GM19238 (cell line): Measurements from ENCODE around the gene TIMM21.

Experiments
- DNase-seq: peaks from one replicate; pipeline ENCODE4 v3.0.0; 2011; ENCODE audit warnings: low spot score; ENCODE audit not compliant: insufficient read length

Gene TIMM21

GRCh38 chr18:74146756-74147155 is 1.6 kb upstream of the TIMM21 start:
- no peak for DNase-seq

DNA sequence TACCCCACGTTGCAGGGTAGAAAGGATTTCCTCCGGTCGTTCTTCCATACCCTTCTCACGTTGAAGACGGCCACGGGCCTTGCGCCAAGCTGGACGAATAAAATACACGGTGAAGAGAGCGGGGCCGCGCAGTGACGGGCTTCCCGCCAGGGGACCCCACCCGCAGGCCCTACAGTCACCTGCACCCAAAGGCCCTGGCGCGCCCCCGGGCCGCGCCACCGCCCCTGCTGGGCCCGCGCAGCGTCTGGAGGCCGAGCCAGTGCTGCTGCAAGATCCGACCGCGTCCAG is 888 bp upstream of the TIMM21 start:
- no peak for DNase-seq

- no peak for DNase-seq
Measured at GRCh38 chr18:74148543-74149070, 284 bp downstream of the TIMM21 start.

DNA sequence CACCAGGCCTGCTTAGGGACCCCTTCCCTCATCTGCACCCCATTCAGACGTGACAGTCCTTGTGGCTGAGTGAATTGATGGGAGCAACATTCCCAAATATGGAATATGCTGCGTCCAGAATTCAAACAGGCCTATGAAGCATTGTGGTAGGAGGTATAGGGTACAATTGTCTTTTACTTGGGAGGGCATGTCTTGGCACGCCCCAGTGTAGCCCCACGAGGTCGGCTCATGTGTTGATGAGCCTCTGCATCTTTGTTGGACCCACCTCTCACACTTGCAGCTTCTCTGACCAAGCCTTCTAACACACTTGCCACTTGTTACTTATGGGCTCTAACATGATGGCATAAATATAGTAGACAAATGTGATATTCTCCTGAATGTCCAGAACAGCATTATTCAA is 1.6 kb downstream of the TIMM21 start:
- no peak for DNase-seq

DNA sequence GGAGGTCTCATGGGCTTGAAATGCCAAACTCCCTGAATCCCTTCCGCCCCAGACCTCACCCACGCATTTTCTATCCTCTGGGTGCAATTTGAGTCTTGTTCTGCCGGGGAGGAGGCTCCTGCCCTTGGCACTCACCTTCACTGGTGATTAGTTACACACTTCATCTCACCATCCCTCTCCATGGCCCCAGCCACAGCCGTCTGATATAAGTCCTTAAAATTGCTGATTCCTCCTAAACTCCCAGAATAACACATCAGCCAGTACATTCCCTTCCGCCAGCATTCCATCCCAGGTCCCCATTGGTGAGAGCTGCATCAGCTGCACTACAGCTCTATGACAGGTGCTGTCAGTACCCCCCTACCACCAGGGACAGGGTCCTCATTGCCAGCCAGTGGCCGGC is 3.9 kb downstream of the TIMM21 start:
- no peak for DNase-seq

DNA sequence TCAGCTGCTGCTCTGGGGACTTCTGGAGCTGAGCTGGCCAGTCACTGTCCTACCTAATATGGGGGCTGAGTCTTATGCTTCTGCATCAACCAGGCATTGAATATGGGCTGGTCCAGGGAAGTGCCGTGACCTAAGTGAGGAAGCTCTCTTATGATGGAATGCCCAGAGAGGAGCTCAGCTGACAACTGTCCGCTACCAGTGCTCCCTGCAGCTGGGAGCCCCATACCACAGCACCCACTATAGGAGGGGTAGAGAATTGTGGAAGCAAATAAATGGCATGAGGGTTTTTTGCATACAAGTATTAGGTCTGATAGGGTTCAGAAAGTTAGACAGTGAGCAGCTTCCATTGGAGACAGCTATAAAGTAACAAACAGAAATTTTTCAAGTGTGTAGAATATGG is 4.5 kb downstream of the TIMM21 start:
- DNase-seq, result no peak

- no peak for DNase-seq
Measured at GRCh38 chr18:74153377-74153776, 5.1 kb downstream of the TIMM21 start.

DNA sequence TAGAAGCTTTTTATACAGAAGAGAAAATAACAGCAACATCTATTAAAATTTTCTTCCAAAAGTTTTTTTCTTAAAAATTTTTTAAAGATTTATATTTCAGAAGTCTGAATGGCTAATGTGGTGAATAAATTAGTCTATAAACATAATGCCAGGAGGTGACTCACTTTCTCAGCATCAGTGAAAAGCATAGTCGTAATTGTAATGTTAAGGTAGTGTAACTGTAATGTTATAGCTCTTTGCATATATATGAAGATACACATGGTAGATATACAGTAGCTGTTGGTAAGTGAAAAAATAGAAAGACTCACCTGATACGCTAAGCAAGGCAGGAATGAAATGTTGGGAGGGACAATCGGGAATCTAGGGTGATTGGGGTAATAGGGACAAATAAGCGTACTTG is 5.5 kb downstream of the TIMM21 start:
- DNase-seq, result no peak

- DNase-seq, result no peak
Measured at GRCh38 chr18:74154716-74155115, 6.4 kb downstream of the TIMM21 start.

DNA sequence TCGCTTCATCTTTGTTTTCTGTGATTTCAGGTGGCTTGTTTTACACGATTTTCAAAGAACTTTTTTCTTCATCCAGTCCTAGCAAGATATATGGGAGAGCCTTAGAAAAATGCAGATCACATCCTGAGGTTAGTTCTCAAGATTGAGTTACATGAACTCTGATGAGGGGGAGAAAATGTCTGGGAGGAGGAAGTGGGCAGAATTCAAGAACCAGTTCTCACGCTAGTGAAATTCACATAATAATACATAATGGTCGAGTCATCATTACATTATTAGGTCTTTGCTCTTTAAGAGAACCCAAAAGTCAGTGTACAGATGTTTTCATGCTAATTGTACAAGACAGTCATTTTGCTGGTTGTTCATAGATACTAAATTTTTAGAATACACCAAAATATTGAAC is 7.0 kb downstream of the TIMM21 start:
- no peak for DNase-seq

- DNase-seq, result no peak
Measured at GRCh38 chr18:74163019-74163660, 14.8 kb downstream of the TIMM21 start.

DNA sequence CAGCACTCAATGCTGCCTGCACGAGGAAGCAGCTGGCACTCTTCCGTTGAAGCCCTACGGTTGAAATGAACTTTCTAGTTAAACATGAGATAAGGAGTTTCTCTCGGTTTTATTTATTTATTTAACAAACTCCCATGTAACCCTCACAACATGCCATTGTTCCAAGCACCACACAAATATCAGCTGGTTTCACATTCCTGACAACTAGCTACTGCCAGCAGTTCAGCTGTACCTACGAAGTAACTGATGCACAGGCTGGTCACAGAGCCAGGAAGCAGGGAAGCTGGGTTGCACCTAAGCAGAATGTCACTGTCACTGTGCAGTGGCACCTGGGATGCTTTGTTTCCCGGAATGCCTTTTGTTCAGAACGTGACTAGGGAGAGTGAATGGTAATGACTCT is 18.1 kb downstream of the TIMM21 start:
- DNase-seq, result no peak

- no peak for DNase-seq
Measured at GRCh38 chr18:74171910-74172606, 23.7 kb downstream of the TIMM21 start.

GRCh38 chr18:74172697-74173433 is 24.5 kb downstream of the TIMM21 start:
- no peak for DNase-seq

DNA sequence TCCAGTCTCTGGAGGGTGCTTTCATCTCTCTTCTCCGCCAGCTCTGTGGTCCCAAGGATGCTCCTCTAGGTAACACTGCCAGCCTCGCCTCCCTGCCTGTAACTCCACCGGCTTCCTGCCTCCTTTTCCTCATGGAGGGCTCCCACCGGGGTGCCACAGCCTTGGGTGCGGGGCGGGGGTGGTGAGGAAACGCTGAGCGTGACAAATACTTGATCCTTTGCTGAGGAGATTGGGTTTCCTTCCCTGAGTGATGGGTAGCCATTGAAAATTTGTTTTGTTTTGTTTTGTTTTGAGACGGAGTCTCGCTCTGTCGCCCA is 25.1 kb downstream of the TIMM21 start:
- no peak for DNase-seq

DNA sequence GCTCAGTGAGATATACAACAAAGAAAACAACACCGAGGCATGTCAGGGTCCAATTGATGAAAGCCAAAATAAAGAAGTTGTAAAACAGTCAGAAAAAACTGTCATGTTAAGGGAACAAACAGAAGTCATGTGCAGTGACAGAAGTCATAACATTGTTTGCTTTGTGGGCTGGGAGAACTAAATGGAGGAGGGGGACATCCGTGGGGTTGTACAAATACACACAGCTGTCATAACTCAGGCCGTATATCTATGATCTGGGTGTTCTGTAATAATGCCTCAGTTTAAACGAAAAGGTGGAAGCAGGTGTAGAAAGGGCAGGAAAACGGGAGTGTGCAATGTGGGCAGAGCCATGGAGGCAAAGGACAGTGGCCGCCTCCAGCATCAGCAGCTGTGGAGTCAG is 27.3 kb downstream of the TIMM21 start:
- no peak for DNase-seq

GRCh38 chr18:74178884-74179283 is 30.6 kb downstream of the TIMM21 start:
- no peak for DNase-seq

- no peak for DNase-seq
Measured at GRCh38 chr18:74179623-74180199, 31.4 kb downstream of the TIMM21 start.

- DNase-seq, result no peak
Measured at GRCh38 chr18:74182335-74182734, 34.0 kb downstream of the TIMM21 start.

DNA sequence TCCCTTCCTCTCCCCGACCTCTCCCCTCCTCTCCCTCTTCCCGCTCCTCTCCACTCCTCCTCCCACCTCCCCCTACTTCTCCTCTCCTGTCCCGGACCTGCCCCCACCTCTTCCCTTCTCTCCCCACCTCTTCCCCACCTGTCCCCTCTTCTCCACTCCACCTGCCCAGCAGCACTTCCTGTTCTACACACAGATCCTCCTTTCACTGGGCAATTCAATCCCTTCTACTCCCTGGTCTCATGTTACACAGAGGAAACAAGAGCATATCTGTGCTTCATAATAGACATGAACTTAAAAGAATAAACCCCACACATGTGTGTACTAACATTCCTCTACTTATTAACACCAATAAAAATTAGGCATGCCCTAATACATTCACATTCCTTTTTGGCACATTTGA is 34.8 kb downstream of the TIMM21 start:
- no peak for DNase-seq

DNA sequence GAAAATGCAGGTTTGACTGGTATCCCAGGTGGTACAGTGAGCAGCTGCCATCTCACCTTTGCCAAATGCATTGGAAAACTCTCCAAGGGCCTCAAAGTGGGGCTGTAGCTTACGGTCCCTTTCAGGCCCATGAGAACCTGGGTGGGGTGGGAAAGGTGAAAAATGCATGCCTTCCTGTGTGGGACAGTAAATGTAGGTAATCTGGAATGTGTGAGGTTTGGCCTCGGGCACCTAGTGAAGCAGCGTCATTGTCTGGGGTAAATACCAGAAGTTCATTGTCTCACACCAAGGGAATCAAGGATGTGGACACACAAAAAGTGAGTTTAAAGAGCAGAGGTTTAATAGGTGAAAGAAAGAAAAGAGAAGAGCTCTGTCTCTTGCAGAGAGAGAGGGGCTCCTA is 36.6 kb downstream of the TIMM21 start:
- DNase-seq, result no peak

DNA sequence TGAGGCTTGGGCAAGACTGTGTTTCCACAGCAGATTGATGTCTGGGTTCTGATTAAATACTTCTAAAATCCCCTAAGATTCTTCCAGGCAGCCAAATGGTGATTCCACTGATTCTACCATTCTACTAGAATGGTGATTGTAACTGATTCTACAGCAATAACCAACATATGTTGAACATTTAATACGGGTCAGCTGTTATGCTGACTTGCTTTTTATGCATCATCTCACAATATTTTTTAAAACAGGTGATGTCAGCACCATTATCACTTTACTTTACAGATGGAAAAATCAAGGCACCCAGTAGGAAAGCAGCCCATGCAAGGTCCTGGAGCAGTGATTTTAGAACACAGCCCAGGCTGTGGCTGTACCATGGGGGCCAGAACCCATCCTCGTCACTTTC is 37.5 kb downstream of the TIMM21 start:
- no peak for DNase-seq

DNA sequence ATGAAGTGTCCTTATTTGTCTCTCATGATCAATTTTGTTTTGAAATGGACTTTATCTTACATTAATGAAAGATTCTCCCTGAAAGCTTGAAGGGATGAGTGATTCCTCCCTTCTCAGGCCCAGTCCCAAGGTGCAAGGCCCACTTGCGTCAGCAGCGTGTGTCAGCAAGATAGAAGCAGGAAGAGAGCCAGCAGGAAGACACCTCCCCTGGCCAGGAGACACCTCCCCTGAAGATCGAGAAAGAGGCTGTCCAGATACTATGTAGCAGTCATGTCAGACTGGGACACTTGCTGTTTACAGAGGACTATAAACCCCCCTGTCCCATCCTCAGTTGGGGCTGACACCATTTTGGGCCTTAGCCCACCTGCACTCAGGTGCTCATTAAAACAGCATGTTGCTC is 38.3 kb downstream of the TIMM21 start:
- DNase-seq, result no peak
